Measurements from ENCODE around the gene MPEG1. TPM values are rescaled to one million over a fixed set of nuclear protein-coding genes. Genes with fewer than 3 reads are reported as not detected.

Gene MPEG1
- total RNA-seq, 1 experiment from 2014 or later = 0.08 TPM

DNA sequence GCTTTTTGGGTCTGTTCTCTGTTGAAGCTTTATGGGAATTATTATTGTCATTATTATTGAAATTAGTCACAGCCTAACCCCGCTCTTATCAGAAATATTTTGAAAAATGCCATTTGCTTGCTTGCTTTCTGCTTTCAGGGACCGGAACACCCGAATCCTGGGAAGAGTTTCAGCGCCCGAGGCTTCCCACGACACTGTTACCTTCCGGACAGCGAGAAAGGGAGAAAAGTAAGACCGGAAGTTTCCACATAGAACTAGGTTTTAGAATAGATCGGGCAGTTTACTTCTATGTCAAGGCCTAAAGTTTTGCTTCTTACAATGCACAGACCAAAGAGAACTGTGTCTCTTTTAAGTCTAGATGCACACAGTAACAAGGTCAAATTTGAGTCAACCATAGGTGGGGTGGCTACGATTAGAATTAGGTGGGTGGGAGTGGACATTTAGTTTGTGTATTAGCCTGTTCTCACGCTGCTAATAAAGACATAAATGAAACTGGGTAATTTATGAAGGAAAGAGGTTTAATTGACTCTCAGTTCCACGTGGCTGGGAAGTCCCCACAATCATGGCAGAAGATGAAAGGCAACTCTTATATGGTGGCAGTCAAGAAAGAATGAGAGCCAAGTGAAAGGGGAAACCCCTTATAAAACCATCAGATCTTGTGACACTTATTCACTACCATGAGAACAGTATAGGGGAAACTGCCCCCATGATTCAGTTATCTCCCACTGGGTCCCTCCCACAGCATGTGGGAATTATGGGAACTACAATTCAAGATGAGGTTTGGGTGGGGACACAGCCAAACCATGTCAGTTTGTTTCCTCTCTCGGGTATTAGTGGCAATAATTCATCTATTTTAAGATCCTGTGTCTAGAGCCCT is 12.9 kb downstream of the MPEG1 start:
- H3K36me3 ChIP-seq (ENCODE audit: control insufficient read depth, insufficient read depth, low read length) = no peaks in the 10 kb centered on the region
- no peak overlapping the region for H3K4me3 ChIP-seq (ENCODE audit: low read depth in 2 of 2, low read length in 2 of 2)
- H3K27ac ChIP-seq (ENCODE audit: low read length) = no peak overlapping the region
- H3K4me1 ChIP-seq (ENCODE audit: control insufficient read depth, insufficient read depth, low read length) = no peaks in the 10 kb centered on the region
- ChIA-PET CTCF (no interaction called here), POLR2A (no interaction called here)
- ATAC-seq = no peak
- H3K9me3 ChIP-seq (ENCODE audit: control insufficient read depth, insufficient read depth, low read depth, low read length) = no peaks in the 10 kb centered on the region
- no peak for DNase-seq (ENCODE audit: low read depth, low spot score)
- intact Hi-C loops (cut with micrococcal nuclease; ENCODE audit: unreplicated experiment) = no loop called here
- peaks cover 2% of the 10 kb centered on the region; the same call in 1 of the 2 replicates for H3K27me3 ChIP-seq (ENCODE audit: control insufficient read depth, insufficient read depth, low read length)
- in situ Hi-C loops (cut with HindIII; ENCODE audit: low pct_unique_long_range_greater_than_20kb, low sequenced_read_pairs) = no loop called here
- TF ChIP-seq TCF7L2 (IDR thresholded peaks at IDR 0.05; ENCODE audit: low read depth, low read length) (no peak), POLR2AphosphoS5 (IDR thresholded peaks at IDR 0.05; ENCODE audit: low read depth, low read length) (no peak), SIN3A (IDR thresholded peaks at IDR 0.05; ENCODE audit: borderline replicate concordance, insufficient read depth, low read depth, low read length) (no peak)
- TF ChIP-seq, protein P1, sequence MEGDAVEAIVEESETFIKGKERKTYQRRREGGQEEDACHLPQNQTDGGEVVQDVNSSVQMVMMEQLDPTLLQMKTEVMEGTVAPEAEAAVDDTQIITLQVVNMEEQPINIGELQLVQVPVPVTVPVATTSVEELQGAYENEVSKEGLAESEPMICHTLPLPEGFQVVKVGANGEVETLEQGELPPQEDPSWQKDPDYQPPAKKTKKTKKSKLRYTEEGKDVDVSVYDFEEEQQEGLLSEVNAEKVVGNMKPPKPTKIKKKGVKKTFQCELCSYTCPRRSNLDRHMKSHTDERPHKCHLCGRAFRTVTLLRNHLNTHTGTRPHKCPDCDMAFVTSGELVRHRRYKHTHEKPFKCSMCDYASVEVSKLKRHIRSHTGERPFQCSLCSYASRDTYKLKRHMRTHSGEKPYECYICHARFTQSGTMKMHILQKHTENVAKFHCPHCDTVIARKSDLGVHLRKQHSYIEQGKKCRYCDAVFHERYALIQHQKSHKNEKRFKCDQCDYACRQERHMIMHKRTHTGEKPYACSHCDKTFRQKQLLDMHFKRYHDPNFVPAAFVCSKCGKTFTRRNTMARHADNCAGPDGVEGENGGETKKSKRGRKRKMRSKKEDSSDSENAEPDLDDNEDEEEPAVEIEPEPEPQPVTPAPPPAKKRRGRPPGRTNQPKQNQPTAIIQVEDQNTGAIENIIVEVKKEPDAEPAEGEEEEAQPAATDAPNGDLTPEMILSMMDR (IDR thresholded peaks at IDR 0.05) = no peak
- TF ChIP-seq, protein P2, sequence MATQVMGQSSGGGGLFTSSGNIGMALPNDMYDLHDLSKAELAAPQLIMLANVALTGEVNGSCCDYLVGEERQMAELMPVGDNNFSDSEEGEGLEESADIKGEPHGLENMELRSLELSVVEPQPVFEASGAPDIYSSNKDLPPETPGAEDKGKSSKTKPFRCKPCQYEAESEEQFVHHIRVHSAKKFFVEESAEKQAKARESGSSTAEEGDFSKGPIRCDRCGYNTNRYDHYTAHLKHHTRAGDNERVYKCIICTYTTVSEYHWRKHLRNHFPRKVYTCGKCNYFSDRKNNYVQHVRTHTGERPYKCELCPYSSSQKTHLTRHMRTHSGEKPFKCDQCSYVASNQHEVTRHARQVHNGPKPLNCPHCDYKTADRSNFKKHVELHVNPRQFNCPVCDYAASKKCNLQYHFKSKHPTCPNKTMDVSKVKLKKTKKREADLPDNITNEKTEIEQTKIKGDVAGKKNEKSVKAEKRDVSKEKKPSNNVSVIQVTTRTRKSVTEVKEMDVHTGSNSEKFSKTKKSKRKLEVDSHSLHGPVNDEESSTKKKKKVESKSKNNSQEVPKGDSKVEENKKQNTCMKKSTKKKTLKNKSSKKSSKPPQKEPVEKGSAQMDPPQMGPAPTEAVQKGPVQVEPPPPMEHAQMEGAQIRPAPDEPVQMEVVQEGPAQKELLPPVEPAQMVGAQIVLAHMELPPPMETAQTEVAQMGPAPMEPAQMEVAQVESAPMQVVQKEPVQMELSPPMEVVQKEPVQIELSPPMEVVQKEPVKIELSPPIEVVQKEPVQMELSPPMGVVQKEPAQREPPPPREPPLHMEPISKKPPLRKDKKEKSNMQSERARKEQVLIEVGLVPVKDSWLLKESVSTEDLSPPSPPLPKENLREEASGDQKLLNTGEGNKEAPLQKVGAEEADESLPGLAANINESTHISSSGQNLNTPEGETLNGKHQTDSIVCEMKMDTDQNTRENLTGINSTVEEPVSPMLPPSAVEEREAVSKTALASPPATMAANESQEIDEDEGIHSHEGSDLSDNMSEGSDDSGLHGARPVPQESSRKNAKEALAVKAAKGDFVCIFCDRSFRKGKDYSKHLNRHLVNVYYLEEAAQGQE (IDR thresholded peaks at IDR 0.05; ENCODE audit: insufficient read depth in 1 of 2, low read depth in 2 of 2, low read length in 1 of 2) = no peak
- no TSS peak for BruUV-seq (replicated peaks)

DNA sequence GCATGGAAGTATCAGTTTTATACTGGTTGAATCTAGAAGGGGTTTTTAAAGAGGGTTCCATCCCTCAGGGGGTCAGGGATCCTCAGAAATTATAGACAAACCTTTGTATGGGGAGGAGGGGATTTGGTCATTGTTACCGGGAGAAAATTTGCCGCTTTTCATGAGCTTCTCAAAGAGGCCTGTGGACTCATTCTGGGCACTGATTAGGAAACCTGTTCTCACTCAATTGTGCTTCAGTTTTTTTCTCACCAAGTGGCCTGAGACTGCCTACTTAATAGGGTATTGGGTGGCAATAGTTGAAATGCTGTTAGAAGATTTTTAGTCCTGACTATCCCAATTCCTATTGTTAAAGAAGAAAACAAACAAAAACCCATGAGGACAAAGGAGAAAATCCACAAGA is 14.0 kb downstream of the MPEG1 start:
- intact Hi-C loops (cut with micrococcal nuclease; ENCODE audit: unreplicated experiment) = no loop called here
- CTCF ChIA-PET = no interaction called here
- TF ChIP-seq SIN3A (IDR thresholded peaks at IDR 0.05; ENCODE audit: borderline replicate concordance, insufficient read depth, low read depth, low read length) = no peak
- TF ChIP-seq, protein P2 (IDR thresholded peaks at IDR 0.05; ENCODE audit: insufficient read depth in 1 of 2, low read depth in 2 of 2, low read length in 1 of 2) = no peak
- TF ChIP-seq, protein P1 (IDR thresholded peaks at IDR 0.05) = no peak
- TF ChIP-seq TCF7L2 (IDR thresholded peaks at IDR 0.05; ENCODE audit: low read depth, low read length) = no peak
- TF ChIP-seq POLR2AphosphoS5 (IDR thresholded peaks at IDR 0.05; ENCODE audit: low read depth, low read length) = no peak

More for the DNA sequence above, 14.0 kb downstream of the MPEG1 start:
- ATAC-seq (no peak), DNase-seq (ENCODE audit: low read depth, low spot score) (no peak)
- POLR2A ChIA-PET = no interaction called here
- in situ Hi-C loops (cut with HindIII; ENCODE audit: low pct_unique_long_range_greater_than_20kb, low sequenced_read_pairs) = no loop called here
- Histone ChIP-seq H3K27me3 (ENCODE audit: control insufficient read depth, insufficient read depth, low read length) (peaks cover 4% of the 10 kb centered on the region), H3K27ac (ENCODE audit: low read length) (no peak overlapping the region), H3K36me3 (ENCODE audit: control insufficient read depth, insufficient read depth, low read length) (no peaks in the 10 kb centered on the region), H3K9me3 (ENCODE audit: control insufficient read depth, insufficient read depth, low read depth, low read length) (no peaks in the 10 kb centered on the region), H3K4me1 (ENCODE audit: control insufficient read depth, insufficient read depth, low read length) (no peaks in the 10 kb centered on the region), H3K4me3 (ENCODE audit: low read depth in 2 of 2, low read length in 2 of 2) (no peak overlapping the region)
- no TSS peak for BruUV-seq (replicated peaks)

All from Panc1 (cell line).